SIG-M5 (cell line): ENCODE results near the gene KAT6B.

Experiments used
- DNase-seq: peaks from one replicate; lab custom pipeline; 2025; lab: John Stamatoyannopoulos, UW

Gene KAT6B

GRCh38 chr10:75068523-75068922, 242.1 kb downstream of the KAT6B start:
- DNase-seq: no peak

GRCh38 chr10:75070476-75070875, 244.1 kb downstream of the KAT6B start:
- DNase-seq: no peak

- DNase-seq: no peak
Observed at GRCh38 chr10:75070961-75071428, 244.6 kb downstream of the KAT6B start.

- no peak for DNase-seq
Observed at GRCh38 chr10:75071756-75072155, 245.4 kb downstream of the KAT6B start.

GRCh38 chr10:75072727-75073126, 246.3 kb downstream of the KAT6B start:
- DNase-seq: no peak

GRCh38 chr10:75073442-75073841, 247.0 kb downstream of the KAT6B start:
- no peak for DNase-seq

GRCh38 chr10:75074711-75075445, 248.5 kb downstream of the KAT6B start:
- DNase-seq: no peak

- DNase-seq: no peak
Observed at GRCh38 chr10:75076348-75076747, 249.9 kb downstream of the KAT6B start.

GRCh38 chr10:75079436-75080083, 253.2 kb downstream of the KAT6B start:
- no peak for DNase-seq

- DNase-seq: no peak
Observed at GRCh38 chr10:75080554-75080953, 254.2 kb downstream of the KAT6B start.

- DNase-seq: no peak
Observed at GRCh38 chr10:75081379-75081778, 255.0 kb downstream of the KAT6B start.
